GM12878 (cell line): ENCODE results near the gene TCEANC2. TPM values are rescaled to one million over a fixed set of nuclear protein-coding genes. Genes with fewer than 3 reads are reported as not detected.

ENCODE experiments used
- E2F8 ChIP-seq: fragments of 450-650 bp; IDR thresholded peaks from 2 replicates; pipeline ENCODE4 v1.6.1; 2018; ENCODE audit warnings: mild to moderate bottlenecking, low read depth, moderate library complexity; ENCODE audit not compliant: partially characterized antibody
- EP300 ChIP-seq, 2 experiments: fragments of 150-350 bp in 1 of 2; IDR thresholded peaks; 2 replicates each; pipeline ENCODE4 v1.6.1; 2011 to 2012; ENCODE audit warnings: low read depth in 2 of 2, low read length in 2 of 2, borderline replicate concordance in 1 of 2, improper control_type of control experiment in 1 of 2, inconsistent platforms in 1 of 2; ENCODE audit not compliant: control insufficient read depth in 1 of 2
- GATAD2B ChIP-seq: fragments of 450-650 bp; conservative IDR thresholded peaks from 2 replicates; pipeline ENCODE4 v1.6.1; 2017; ENCODE audit warnings: low read depth, mild to moderate bottlenecking, moderate library complexity
- IRF5 ChIP-seq: fragments of 450-650 bp; IDR thresholded peaks from 2 replicates; pipeline ENCODE4 v1.6.1; 2017; ENCODE audit warnings: borderline replicate concordance
- MTA3 ChIP-seq: IDR thresholded peaks from 2 replicates; pipeline ENCODE4 v1.6.1; 2012; ENCODE audit warnings: low read length, inconsistent platforms, borderline replicate concordance
- POLR2A ChIP-seq: IDR thresholded peaks from 2 replicates; pipeline ENCODE4 v1.6.1; 2011; ENCODE audit warnings: low read depth, mild to moderate bottlenecking, low read length
- SIN3A ChIP-seq: IDR thresholded peaks from 2 replicates; pipeline ENCODE4 v1.6.1; 2012; ENCODE audit warnings: low read depth, low read length, improper control_type of control experiment
- SMAD1 ChIP-seq: fragments of 450-650 bp; IDR thresholded peaks from 2 replicates; pipeline ENCODE4 v1.6.1; 2018; ENCODE audit warnings: mild to moderate bottlenecking, low read depth; ENCODE audit not compliant: partially characterized antibody
- SMARCA5 ChIP-seq: fragments of 450-650 bp; IDR thresholded peaks from 2 replicates; pipeline ENCODE4 v1.6.1; 2017; ENCODE audit warnings: mild to moderate bottlenecking
- ZBTB33 ChIP-seq: fragments of 450-650 bp; IDR thresholded peaks from 2 replicates; pipeline ENCODE4 v1.6.1; 2017; ENCODE audit warnings: mild to moderate bottlenecking
- ZNF217 ChIP-seq: fragments of 450-650 bp; IDR thresholded peaks from 2 replicates; pipeline ENCODE4 v1.6.1; 2017; ENCODE audit warnings: antibody characterized with exemption, mild to moderate bottlenecking
- polyA plus RNA-seq, 11 experiments: library from polyadenylated mRNA; depleted of rRNA in 4 of 11; unstranded in 6 of 11; stranded (reverse) in 5 of 11; fragments of >200 nt; fragmentation: Nextera tagmentation in 4 of 11; fragmentation: Illumina TruSeq in 1 of 11; extraction: Ambion mirVana in 4 of 11; extraction: Trizol in 1 of 11; gene quantifications; 1 replicate in 1 of 11; 2 replicates in 10 of 11; pipeline versions ENCODE4 v1.2.1 to v1.2.3, GENCODE V29; 2011 to 2016; ENCODE audit warnings: inconsistent platforms in 2 of 11, missing spikeins in 2 of 11, low read depth in 1 of 11
- total RNA-seq, 4 experiments: library from RNA; depleted of rRNA in 3 of 4; stranded (reverse); fragments of >200 nt in 3 of 4; fragmentation: Illumina TruSeq in 1 of 4; extraction: Trizol in 1 of 4; gene quantifications; 2 replicates each; pipeline versions ENCODE4 v1.2.1 to v1.2.3, GENCODE V29; 2013 to 2021

TCEANC2 gene
- total and polyA plus RNA-seq, 10 of the 15 experiments (the other 5 are each of a cell fraction or from before 2014, with no cell fraction given) = 4.4 to 13.2 (median 6.4) TPM

GRCh38 chr1:54122135-54122751 is 68.8 kb downstream of the TCEANC2 start (continued):
- TF ChIP-seq EP300 (IDR thresholded peaks at IDR 0.05; ENCODE audit: borderline replicate concordance in 1 of 2, control insufficient read depth in 1 of 2, low read depth in 2 of 2, low read length in 2 of 2) = no peak
- TF ChIP-seq ZNF217 = no peak
- no peak for TF ChIP-seq MTA3
- no peak for TF ChIP-seq SMARCA5
- no peak for TF ChIP-seq POLR2A
- TF ChIP-seq IRF5 = no peak
- no peak for TF ChIP-seq SIN3A
- no peak for TF ChIP-seq E2F8
- TF ChIP-seq SMAD1 = no peak
- TF ChIP-seq GATAD2B = no peak
- no peak for TF ChIP-seq ZBTB33
